Activated CD4-positive, alpha-beta T cell treated with anti-CD3 and anti-CD28 coated beads, Interleukin-2, amount 10 ng/mL, durations not matched to agents 7 days and 5 days (primary cell): Measurements from ENCODE around the gene CDC42EP5. TPM values are rescaled to one million over a fixed set of nuclear protein-coding genes. Genes with fewer than 3 reads are reported as not detected.

Experiments used
- CTCF ChIA-PET: fragments of 350-600 bp; sonication (Branson Sonifier 250); formaldehyde crosslinking; loops from one replicate; lab custom pipeline; 2021; ENCODE audit warnings: antibody characterized with exemption; lab: Charles Lee
- POLR2A ChIA-PET: fragments of 350-600 bp; sonication (Branson Sonifier 250); formaldehyde crosslinking; loops from one replicate; lab custom pipeline; 2021; ENCODE audit warnings: antibody characterized with exemption; lab: Charles Lee
- DNase-seq: peaks from one replicate; pipeline ENCODE4 v3.0.0-alpha.2; 2020
- H3K27ac Mint-ChIP-seq: one replicate; pipeline ENCODE4 v1.8.0; 2021; ENCODE audit warnings: mild to moderate bottlenecking, moderate library complexity, mixed read lengths
- H3K27me3 Mint-ChIP-seq: one replicate; pipeline ENCODE4 v1.8.0; 2021; ENCODE audit warnings: mixed read lengths
- H3K36me3 Mint-ChIP-seq: one replicate; pipeline ENCODE4 v1.8.0; 2021; ENCODE audit warnings: low read depth, mixed read lengths
- H3K4me1 Mint-ChIP-seq: one replicate; pipeline ENCODE4 v1.8.0; 2021; ENCODE audit warnings: mixed read lengths
- H3K4me3 Mint-ChIP-seq: one replicate; pipeline ENCODE4 v1.8.0; 2021; ENCODE audit warnings: mild to moderate bottlenecking, moderate library complexity, mixed read lengths
- H3K9me3 Mint-ChIP-seq: one replicate; pipeline ENCODE4 v1.8.0; 2021; ENCODE audit warnings: mixed read lengths
- total RNA-seq, 2 experiments: library from RNA; stranded (reverse); gene quantifications; one replicate each; pipeline ENCODE4 v1.2.3, GENCODE V29; 2021

The CDC42EP5 gene
- total RNA-seq, 2 experiments from 2014 or later = not detected

DNA sequence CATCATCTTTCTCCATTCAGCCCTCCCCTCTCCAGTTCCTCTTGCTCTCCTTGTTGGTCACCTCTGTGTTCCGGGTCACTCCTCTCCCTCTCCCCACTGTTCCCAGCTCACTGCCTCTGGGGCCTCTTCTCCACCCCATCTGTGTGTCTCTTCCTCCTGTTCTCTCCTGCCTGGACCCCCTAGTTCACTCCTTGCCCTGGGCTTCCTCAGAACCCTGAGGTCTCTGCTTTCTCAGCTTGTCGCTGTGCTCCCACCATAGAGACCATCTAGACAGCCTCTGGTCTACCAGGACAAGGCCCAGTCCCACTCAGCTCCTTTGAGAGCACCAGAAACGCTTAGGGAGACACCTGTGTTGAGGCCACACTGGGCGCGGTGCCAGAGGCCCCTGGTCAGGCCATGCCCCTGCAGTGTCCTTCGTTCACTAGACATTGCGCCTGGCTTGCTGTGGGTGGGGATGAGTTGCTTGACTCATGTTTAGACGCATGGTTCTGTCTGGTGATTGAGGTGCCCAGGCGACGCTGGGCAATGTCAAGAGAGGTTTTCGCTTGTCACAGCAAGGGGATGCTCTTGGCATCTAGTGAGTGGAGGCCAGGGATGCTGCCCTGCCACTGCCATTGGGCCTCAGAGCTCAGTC is 14.3 kb downstream of the CDC42EP5 start:
- no peak overlapping the region for H3K27ac Mint-ChIP-seq
- peaks cover 27% of the 10 kb centered on the region for H3K4me1 Mint-ChIP-seq
- H3K36me3 Mint-ChIP-seq = peaks cover 41% of the 10 kb centered on the region
- no peaks in the 10 kb centered on the region for H3K9me3 Mint-ChIP-seq
- no peak overlapping the region for H3K4me3 Mint-ChIP-seq
- CTCF ChIA-PET = no interaction called here
- no peaks in the 10 kb centered on the region for H3K27me3 Mint-ChIP-seq
- no peak for DNase-seq
- POLR2A ChIA-PET = interaction anchor here (0.9 kb wide), 1 partner anchor 10 kb away, joined by 4 read pairs; the partner anchor contains the start of gene LENG8

DNA sequence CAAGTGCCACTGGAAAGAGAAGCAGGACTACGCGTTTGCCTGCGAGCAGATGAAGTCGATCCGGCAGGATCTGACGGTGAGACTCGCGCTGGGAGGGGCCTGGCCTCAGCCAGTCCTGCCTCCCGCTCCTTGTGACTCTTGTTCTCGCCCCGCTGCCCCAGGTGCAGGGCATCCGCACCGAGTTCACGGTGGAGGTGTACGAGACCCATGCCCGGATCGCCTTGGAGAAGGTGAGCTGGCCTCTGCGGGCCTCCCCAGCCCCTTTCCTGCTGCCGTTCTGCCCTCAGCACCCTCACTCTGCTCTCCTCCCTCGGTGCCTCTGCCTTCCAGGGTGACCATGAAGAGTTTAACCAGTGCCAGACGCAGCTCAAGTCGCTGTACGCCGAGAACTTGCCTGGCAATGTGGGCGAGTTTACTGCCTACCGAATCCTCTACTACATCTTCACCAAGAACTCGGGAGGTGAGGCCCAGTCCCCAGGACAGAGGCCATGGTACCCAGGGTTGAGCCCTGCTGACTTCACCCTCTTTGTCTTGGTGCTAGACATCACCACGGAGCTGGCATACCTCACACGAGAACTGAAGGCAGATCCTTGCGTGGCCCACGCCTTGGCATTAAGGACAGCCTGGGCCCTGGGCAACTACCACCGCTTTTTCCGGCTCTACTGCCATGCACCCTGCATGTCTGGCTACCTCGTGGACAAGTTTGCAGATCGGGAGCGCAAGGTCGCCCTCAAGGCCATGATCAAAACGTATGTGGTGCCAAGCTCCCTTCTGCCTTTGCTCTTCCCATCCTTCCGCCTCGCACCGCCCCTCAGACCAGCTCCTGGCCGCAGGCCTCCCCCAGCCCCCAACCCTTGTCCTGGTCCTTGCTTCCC is 15.1 kb downstream of the CDC42EP5 start:
- ChIA-PET CTCF (no interaction called here), POLR2A (interaction anchor here (0.9 kb wide), 1 partner anchor 9 kb away, joined by 4 read pairs; the partner anchor contains the start of gene LENG8)
- Mint-ChIP-seq H3K27me3 (no peaks in the 10 kb centered on the region), H3K4me3 (no peak overlapping the region), H3K4me1 (peaks cover 27% of the 10 kb centered on the region), H3K27ac (no peak overlapping the region), H3K36me3 (peaks cover 44% of the 10 kb centered on the region), H3K9me3 (no peaks in the 10 kb centered on the region)
- DNase-seq = no peak

- H3K27me3 Mint-ChIP-seq = no peaks in the 10 kb centered on the region
- H3K9me3 Mint-ChIP-seq = no peaks in the 10 kb centered on the region
- no peak for DNase-seq
- peaks cover 54% of the 10 kb centered on the region for H3K36me3 Mint-ChIP-seq
- ChIA-PET POLR2A (no interaction called here), CTCF (interaction anchor here (0.6 kb wide), 1 partner anchor 13 kb away, joined by 3 read pairs; no protein-coding TSS in a partner anchor)
- no peak overlapping the region for H3K27ac Mint-ChIP-seq
- peaks cover 23% of the 10 kb centered on the region for H3K4me1 Mint-ChIP-seq
- H3K4me3 Mint-ChIP-seq = no peak overlapping the region
Measured at GRCh38 chr19:54456423-54457373, 16.4 kb downstream of the CDC42EP5 start.

DNA sequence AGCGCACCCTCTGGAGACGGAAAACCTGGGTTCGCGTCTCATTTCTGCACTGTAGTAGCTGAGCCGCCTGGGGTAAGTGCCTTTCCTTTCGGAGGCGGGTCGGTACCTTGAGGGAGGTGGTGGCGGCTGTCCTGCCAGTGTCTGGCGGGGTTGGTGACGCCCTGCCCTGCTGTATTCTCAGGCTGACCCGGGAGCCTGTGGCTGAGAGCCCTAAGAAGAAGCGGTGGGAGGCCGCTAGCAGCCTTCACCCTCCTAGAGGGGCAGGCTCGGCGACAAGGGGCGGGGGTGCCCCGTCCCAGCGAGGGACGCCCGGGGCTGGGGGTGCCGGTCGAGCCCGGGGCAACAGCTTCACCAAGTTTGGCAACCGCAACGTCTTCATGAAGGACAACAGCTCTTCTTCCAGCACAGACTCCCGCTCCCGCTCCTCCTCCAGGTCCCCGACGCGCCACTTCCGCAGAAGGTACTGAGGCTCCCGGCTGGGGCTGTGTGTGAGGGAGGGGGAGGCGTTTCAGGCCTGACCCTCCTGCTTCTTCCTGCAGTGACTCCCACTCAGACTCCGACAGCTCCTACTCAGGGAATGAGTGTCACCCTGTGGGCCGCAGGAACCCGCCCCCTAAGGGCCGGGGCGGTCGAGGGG is 17.2 kb downstream of the CDC42EP5 start:
- Mint-ChIP-seq H3K4me1 (peaks cover 25% of the 10 kb centered on the region), H3K36me3 (peaks cover 58% of the 10 kb centered on the region), H3K27ac (no peak overlapping the region), H3K9me3 (no peaks in the 10 kb centered on the region), H3K27me3 (no peaks in the 10 kb centered on the region), H3K4me3 (no peak overlapping the region)
- POLR2A ChIA-PET = no interaction called here
- CTCF ChIA-PET = interaction anchor here (0.9 kb wide), 1 partner anchor 12 kb away, joined by 3 read pairs; no protein-coding TSS in a partner anchor
- DNase-seq = no peak

- peaks cover 34% of the 10 kb centered on the region for H3K4me1 Mint-ChIP-seq
- POLR2A ChIA-PET = no interaction called here
- CTCF ChIA-PET = interaction anchor here (0.9 kb wide), 1 partner anchor 11 kb away, joined by 3 read pairs; no protein-coding TSS in a partner anchor
Measured at GRCh38 chr19:54454781-54455675, 18.1 kb downstream of the CDC42EP5 start.

GRCh38 chr19:54453921-54454780 is 18.9 kb downstream of the CDC42EP5 start:
- H3K4me3 Mint-ChIP-seq = no peak overlapping the region
- POLR2A ChIA-PET = no interaction called here

More at GRCh38 chr19:54454781-54455675, 18.1 kb downstream of the CDC42EP5 start:
- Mint-ChIP-seq H3K36me3 (peaks cover 63% of the 10 kb centered on the region), H3K4me3 (no peak overlapping the region), H3K27ac (no peak overlapping the region), H3K27me3 (no peaks in the 10 kb centered on the region), H3K9me3 (no peaks in the 10 kb centered on the region)
- DNase-seq = no peak

DNA sequence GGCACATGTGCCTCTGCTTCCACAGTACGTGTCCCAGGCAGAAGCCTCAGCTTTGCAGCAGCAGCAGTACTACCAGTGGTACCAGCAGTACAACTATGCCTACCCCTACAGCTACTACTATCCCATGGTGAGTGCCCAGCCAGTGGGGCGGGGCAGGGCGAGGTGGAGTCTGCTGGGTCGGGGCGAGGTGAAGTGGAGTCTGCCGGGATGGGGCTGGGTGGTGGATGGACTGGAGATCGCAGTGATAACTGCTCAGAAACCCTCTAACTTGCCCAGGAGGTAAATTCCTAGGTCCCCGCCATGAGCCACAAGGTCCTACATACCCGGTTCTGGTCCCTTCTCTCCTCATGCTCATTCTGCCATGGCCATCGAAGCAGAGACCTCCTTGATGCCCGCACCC is 20.5 kb downstream of the CDC42EP5 start:
- ChIA-PET CTCF (interaction anchor here (0.7 to 1.4 kb wide), 2 partner anchors 11 to 15 kb away, joined by 3 to 4 read pairs; partner anchors contain the start of gene LENG9), POLR2A (no interaction called here)
- no peak overlapping the region for H3K27ac Mint-ChIP-seq
- H3K27me3 Mint-ChIP-seq = no peaks in the 10 kb centered on the region
- DNase-seq = no peak
- H3K4me1 Mint-ChIP-seq = peaks cover 30% of the 10 kb centered on the region
- peaks cover 54% of the 10 kb centered on the region for H3K36me3 Mint-ChIP-seq
- no peaks in the 10 kb centered on the region for H3K9me3 Mint-ChIP-seq
- H3K4me3 Mint-ChIP-seq = no peak overlapping the region

More at GRCh38 chr19:54453921-54454780, 18.9 kb downstream of the CDC42EP5 start:
- no peaks in the 10 kb centered on the region for H3K9me3 Mint-ChIP-seq
- H3K36me3 Mint-ChIP-seq = peaks cover 60% of the 10 kb centered on the region
- peaks cover 32% of the 10 kb centered on the region for H3K4me1 Mint-ChIP-seq
- no peak overlapping the region for H3K27ac Mint-ChIP-seq
- DNase-seq = no peak
- CTCF ChIA-PET = interaction anchor here (1.1 to 1.4 kb wide), 2 partner anchors 9 to 28 kb away, joined by 3 to 4 read pairs; partner anchors contain the start of gene LENG9
- no peaks in the 10 kb centered on the region for H3K27me3 Mint-ChIP-seq

GRCh38 chr19:54451997-54452396 is 21.1 kb downstream of the CDC42EP5 start:
- Mint-ChIP-seq H3K36me3 (peaks cover 50% of the 10 kb centered on the region), H3K9me3 (no peaks in the 10 kb centered on the region), H3K4me3 (peak overlapping the region; percentile 95), H3K4me1 (peaks cover 36% of the 10 kb centered on the region), H3K27me3 (no peaks in the 10 kb centered on the region), H3K27ac (no peak overlapping the region)
- POLR2A ChIA-PET = no interaction called here
- no peak for DNase-seq
- CTCF ChIA-PET = interaction anchor here (0.7 to 2.0 kb wide), 2 partner anchors 10 to 14 kb away, joined by 3 to 8 read pairs; no protein-coding TSS in a partner anchor

GRCh38 chr19:54451331-54451871 is 21.7 kb downstream of the CDC42EP5 start:
- Mint-ChIP-seq H3K4me1 (peaks cover 40% of the 10 kb centered on the region), H3K27me3 (no peaks in the 10 kb centered on the region), H3K9me3 (no peaks in the 10 kb centered on the region), H3K27ac (peak overlapping the region; percentile 36), H3K4me3 (peak overlapping the region; percentile 95), H3K36me3 (peaks cover 49% of the 10 kb centered on the region)
- CTCF ChIA-PET = interaction anchor here (2.0 kb wide), 1 partner anchor 11 kb away, joined by 8 read pairs; no protein-coding TSS in a partner anchor
- DNase-seq = no peak
- POLR2A ChIA-PET = no interaction called here

GRCh38 chr19:54449701-54450069 is 23.4 kb downstream of the CDC42EP5 start:
- peak overlapping the region; percentile 95 for H3K4me3 Mint-ChIP-seq
- peaks cover 44% of the 10 kb centered on the region for H3K4me1 Mint-ChIP-seq
- H3K9me3 Mint-ChIP-seq = no peaks in the 10 kb centered on the region
- ChIA-PET POLR2A (no interaction called here), CTCF (no interaction called here)
- H3K36me3 Mint-ChIP-seq = peaks cover 47% of the 10 kb centered on the region
- H3K27ac Mint-ChIP-seq = peak overlapping the region; percentile 99
- no peaks in the 10 kb centered on the region for H3K27me3 Mint-ChIP-seq
- no peak for DNase-seq
